Activated T-helper 17 cell treated with anti-CD3 and anti-CD28 coated beads, Interleukin-2, amount 50 U/mL, for 72 hours (primary cell): Measurements from ENCODE around the gene ZBTB8A. TPM values are rescaled to one million over a fixed set of nuclear protein-coding genes. Genes with fewer than 3 reads are reported as not detected.
A peak's percentile ranks its signal among the peaks of the same experiment; 100 is the strongest.

ENCODE experiments used
- ATAC-seq: fragments of 150-1000 bp; cut with Tn5 transposase; replicated peaks from 2 replicates; pipeline ENCODE4 v1.10.0; 2021; ENCODE audit warnings: mild to moderate bottlenecking, moderate library complexity
- H3K27ac Mint-ChIP-seq: one replicate; pipeline ENCODE4 v1.8.0; 2022; ENCODE audit warnings: mixed read lengths
- H3K27me3 Mint-ChIP-seq: one replicate; pipeline ENCODE4 v1.8.0; 2022; ENCODE audit warnings: mixed read lengths
- H3K36me3 Mint-ChIP-seq: one replicate; pipeline ENCODE4 v1.8.0; 2022; ENCODE audit warnings: low read depth, mild to moderate bottlenecking, mixed read lengths
- H3K4me1 Mint-ChIP-seq: one replicate; pipeline ENCODE4 v1.8.0; 2022; ENCODE audit warnings: mixed read lengths
- H3K4me3 Mint-ChIP-seq: one replicate; pipeline ENCODE4 v1.8.0; 2022; ENCODE audit warnings: mild to moderate bottlenecking, mixed read lengths
- H3K9me3 Mint-ChIP-seq: one replicate; pipeline ENCODE4 v1.8.0; 2022; ENCODE audit warnings: mixed read lengths
- total RNA-seq, 2 donors: library from RNA; stranded (reverse); gene quantifications; one replicate each; pipeline ENCODE4 v1.2.3, GENCODE V29; 2022

Gene ZBTB8A
- total RNA-seq, result under 1 TPM; 0.03 to 0.26 TPM

- Mint-ChIP-seq H3K36me3 (no peaks in the 10 kb centered on the region), H3K4me1 (peaks cover 5% of the 10 kb centered on the region), H3K27ac (no peak within 1 kb of the TSS), H3K4me3 (peak within 1 kb of the TSS; percentile 79), H3K27me3 (peaks cover 58% of the 10 kb centered on the region), H3K9me3 (no peaks in the 10 kb centered on the region)
- peak; percentile 16 for ATAC-seq
Measured at GRCh38 chr1:32538887-32539583, at the start of gene ZBTB8A. Gene ZBTB8A (plus strand): TSS chr1:32539427. CDS start chr1:32592932, 53,505 bp downstream.

- no peaks in the 10 kb centered on the region for H3K4me1 Mint-ChIP-seq
Measured at GRCh38 chr1:32489774-32490454, 49.3 kb upstream of the ZBTB8A start.

GRCh38 chr1:32491386-32491785 lies 47.8 kb upstream of the ZBTB8A start:
- Mint-ChIP-seq H3K36me3 (no peaks in the 10 kb centered on the region), H3K4me1 (peaks cover 4% of the 10 kb centered on the region), H3K27me3 (peaks cover 9% of the 10 kb centered on the region), H3K4me3 (no peak overlapping the region), H3K9me3 (no peaks in the 10 kb centered on the region), H3K27ac (no peak overlapping the region)
- no peak for ATAC-seq

More at GRCh38 chr1:32489774-32490454, 49.3 kb upstream of the ZBTB8A start:
- no peaks in the 10 kb centered on the region for H3K9me3 Mint-ChIP-seq
- H3K27ac Mint-ChIP-seq, result no peak overlapping the region
- ATAC-seq, result no peak
- no peak overlapping the region for H3K4me3 Mint-ChIP-seq
- no peaks in the 10 kb centered on the region for H3K36me3 Mint-ChIP-seq
- peaks cover 9% of the 10 kb centered on the region for H3K27me3 Mint-ChIP-seq

GRCh38 chr1:32494196-32494595 lies 45.0 kb upstream of the ZBTB8A start:
- H3K27me3 Mint-ChIP-seq, result peaks cover 5% of the 10 kb centered on the region
- peaks cover 4% of the 10 kb centered on the region for H3K4me1 Mint-ChIP-seq
- H3K9me3 Mint-ChIP-seq, result no peaks in the 10 kb centered on the region
- no peaks in the 10 kb centered on the region for H3K36me3 Mint-ChIP-seq
- no peak overlapping the region for H3K27ac Mint-ChIP-seq
- H3K4me3 Mint-ChIP-seq, result no peak overlapping the region
- ATAC-seq, result no peak

GRCh38 chr1:32494711-32495337 lies 44.4 kb upstream of the ZBTB8A start:
- H3K27ac Mint-ChIP-seq, result no peak overlapping the region
- H3K9me3 Mint-ChIP-seq, result no peaks in the 10 kb centered on the region
- peaks cover 4% of the 10 kb centered on the region for H3K4me1 Mint-ChIP-seq
- no peak overlapping the region for H3K4me3 Mint-ChIP-seq
- ATAC-seq, result peak; percentile 35
- no peaks in the 10 kb centered on the region for H3K36me3 Mint-ChIP-seq
- peaks cover 5% of the 10 kb centered on the region for H3K27me3 Mint-ChIP-seq

GRCh38 chr1:32496127-32496526 lies 43.1 kb upstream of the ZBTB8A start:
- H3K4me1 Mint-ChIP-seq, result peaks cover 4% of the 10 kb centered on the region
- ATAC-seq, result peak; percentile 62
- no peaks in the 10 kb centered on the region for H3K9me3 Mint-ChIP-seq
- H3K36me3 Mint-ChIP-seq, result no peaks in the 10 kb centered on the region
- H3K4me3 Mint-ChIP-seq, result peak overlapping the region; percentile 53
- H3K27ac Mint-ChIP-seq, result peak overlapping the region; percentile 60
- H3K27me3 Mint-ChIP-seq, result no peaks in the 10 kb centered on the region

- H3K4me1 Mint-ChIP-seq, result peaks cover 4% of the 10 kb centered on the region
- no peak overlapping the region for H3K27ac Mint-ChIP-seq
- H3K27me3 Mint-ChIP-seq, result peaks cover 9% of the 10 kb centered on the region
- no peaks in the 10 kb centered on the region for H3K9me3 Mint-ChIP-seq
- H3K4me3 Mint-ChIP-seq, result no peak overlapping the region
- no peaks in the 10 kb centered on the region for H3K36me3 Mint-ChIP-seq
- no peak for ATAC-seq
Measured at GRCh38 chr1:32498751-32499150, 40.5 kb upstream of the ZBTB8A start.

GRCh38 chr1:32500387-32501209 lies 38.6 kb upstream of the ZBTB8A start:
- H3K9me3 Mint-ChIP-seq, result no peaks in the 10 kb centered on the region
- no peaks in the 10 kb centered on the region for H3K36me3 Mint-ChIP-seq
- peaks cover 14% of the 10 kb centered on the region for H3K27me3 Mint-ChIP-seq
- peak; percentile 81 for ATAC-seq
- peaks cover 4% of the 10 kb centered on the region for H3K4me1 Mint-ChIP-seq
- no peak overlapping the region for H3K27ac Mint-ChIP-seq
- H3K4me3 Mint-ChIP-seq, result peak overlapping the region; percentile 67

- no peak for ATAC-seq
- Mint-ChIP-seq H3K36me3 (no peaks in the 10 kb centered on the region), H3K4me3 (peak overlapping the region; percentile 67), H3K27me3 (peaks cover 19% of the 10 kb centered on the region), H3K4me1 (no peaks in the 10 kb centered on the region), H3K27ac (no peak overlapping the region), H3K9me3 (no peaks in the 10 kb centered on the region)
Measured at GRCh38 chr1:32501865-32502264, 37.4 kb upstream of the ZBTB8A start.

- no peaks in the 10 kb centered on the region for H3K36me3 Mint-ChIP-seq
- H3K27ac Mint-ChIP-seq, result no peak overlapping the region
- no peak overlapping the region for H3K4me3 Mint-ChIP-seq
- H3K9me3 Mint-ChIP-seq, result no peaks in the 10 kb centered on the region
- peaks cover 25% of the 10 kb centered on the region for H3K27me3 Mint-ChIP-seq
- no peaks in the 10 kb centered on the region for H3K4me1 Mint-ChIP-seq
- ATAC-seq, result no peak
Measured at GRCh38 chr1:32503153-32503552, 36.1 kb upstream of the ZBTB8A start.

GRCh38 chr1:32507021-32507420 lies 32.2 kb upstream of the ZBTB8A start:
- ATAC-seq, result no peak
- Mint-ChIP-seq H3K4me3 (no peak overlapping the region), H3K4me1 (no peaks in the 10 kb centered on the region), H3K9me3 (no peaks in the 10 kb centered on the region), H3K27me3 (peaks cover 33% of the 10 kb centered on the region), H3K36me3 (no peaks in the 10 kb centered on the region), H3K27ac (no peak overlapping the region)

- Mint-ChIP-seq H3K27me3 (peaks cover 33% of the 10 kb centered on the region), H3K27ac (no peak overlapping the region), H3K4me3 (no peak overlapping the region), H3K4me1 (no peaks in the 10 kb centered on the region), H3K9me3 (no peaks in the 10 kb centered on the region), H3K36me3 (no peaks in the 10 kb centered on the region)
- ATAC-seq, result no peak
Measured at GRCh38 chr1:32508761-32509160, 30.5 kb upstream of the ZBTB8A start.

GRCh38 chr1:32509939-32510338 lies 29.3 kb upstream of the ZBTB8A start:
- Mint-ChIP-seq H3K9me3 (no peaks in the 10 kb centered on the region), H3K4me1 (no peaks in the 10 kb centered on the region), H3K4me3 (no peak overlapping the region), H3K27ac (no peak overlapping the region), H3K36me3 (no peaks in the 10 kb centered on the region), H3K27me3 (peaks cover 33% of the 10 kb centered on the region)
- ATAC-seq, result no peak

- H3K9me3 Mint-ChIP-seq, result no peaks in the 10 kb centered on the region
- ATAC-seq, result no peak
- H3K4me3 Mint-ChIP-seq, result no peak overlapping the region
- H3K27ac Mint-ChIP-seq, result no peak overlapping the region
- no peaks in the 10 kb centered on the region for H3K36me3 Mint-ChIP-seq
- H3K27me3 Mint-ChIP-seq, result peaks cover 11% of the 10 kb centered on the region
- no peaks in the 10 kb centered on the region for H3K4me1 Mint-ChIP-seq
Measured at GRCh38 chr1:32516402-32516801, 22.8 kb upstream of the ZBTB8A start.
